ENCODE measurements around the gene SNX8. TPM values are rescaled to one million over a fixed set of nuclear protein-coding genes. Genes with fewer than 3 reads are reported as not detected.

SNX8 gene
- total RNA-seq, 1 experiment from 2014 or later: 40.6 TPM

DNA sequence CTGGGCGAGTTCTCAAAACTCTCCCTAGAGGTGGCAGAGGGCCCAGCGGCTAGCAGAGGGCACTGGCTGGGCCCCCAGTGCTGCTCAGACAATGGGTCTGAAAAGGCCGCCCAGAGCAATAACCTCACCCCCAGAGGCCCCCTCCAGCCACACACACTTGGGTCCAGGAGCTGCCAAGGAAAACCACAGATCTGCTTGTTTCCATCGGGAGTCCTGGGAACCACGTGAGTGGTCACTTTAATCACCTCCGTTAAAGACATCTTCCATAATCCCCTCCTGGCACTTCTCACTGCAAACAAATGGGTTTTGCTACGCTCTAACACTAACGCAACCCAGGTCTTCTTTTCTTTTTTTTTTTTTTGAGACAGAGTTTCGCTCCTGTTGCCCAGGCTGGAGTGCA lies 42.2 kb downstream of the SNX8 start:
- WGBS (ENCODE audit: extremely low coverage, insufficient read length, low lambda C conversion rate): no CpG with 5 or more reads among the region's 9 CpGs
- Histone ChIP-seq H4K5ac (ENCODE audit: insufficient read length, low read depth, low read length) (no peak overlapping the region), H4K91ac (ENCODE audit: insufficient read length, low read depth, low read length) (no peak overlapping the region), H3K4ac (ENCODE audit: low read depth, low read length) (no peak overlapping the region), H2BK15ac (ENCODE audit: low read depth, low read length) (no peak overlapping the region), H4K20me1 (ENCODE audit: control insufficient read depth, insufficient read depth, insufficient read length) (no peaks in the 10 kb centered on the region), H2BK120ac (ENCODE audit: low read depth, low read length, poor library complexity, severe bottlenecking) (no peak overlapping the region), H3K18ac (ENCODE audit: insufficient read length, low read depth, low read length) (no peak overlapping the region), H3K23ac (ENCODE audit: insufficient read length, low read depth, low read length) (no peak overlapping the region), H3K23me2 (ENCODE audit: insufficient read length, low read depth, low read length, poor library complexity, severe bottlenecking) (no peaks in the 10 kb centered on the region), H3K79me1 (ENCODE audit: insufficient read depth, low read depth, low read length, poor library complexity, severe bottlenecking) (no peaks in the 10 kb centered on the region), H2BK5ac (ENCODE audit: insufficient read length, low read length) (no peak overlapping the region), H2AFZ (ENCODE audit: low read length) (no peak overlapping the region), H3K4me1 (ENCODE audit: insufficient read depth, low read length) (peaks cover 2% of the 10 kb centered on the region; the same call in 1 of the 2 replicates), H3K79me2 (ENCODE audit: insufficient read depth, low read length) (no peaks in the 10 kb centered on the region), H2BK12ac (ENCODE audit: insufficient read length, low read depth, low read length) (no peak overlapping the region), H3K14ac (ENCODE audit: insufficient read depth, low read length) (no peak overlapping the region), H3K9ac (ENCODE audit: extremely low read depth, insufficient read length, low read length) (no peak overlapping the region), H3K27me3 (ENCODE audit: insufficient read depth, low read length) (no peaks in the 10 kb centered on the region), H3K56ac (ENCODE audit: insufficient read length, low read depth, low read length) (no peak overlapping the region), H3K27ac (ENCODE audit: insufficient read length, low read depth, low read length) (no peak overlapping the region), H3K9me3 (ENCODE audit: control insufficient read depth, low read depth, low read length) (no peaks in the 10 kb centered on the region), H2BK20ac (ENCODE audit: low read depth, low read length, poor library complexity, severe bottlenecking) (no peak overlapping the region), H3K4me2 (ENCODE audit: insufficient read depth, insufficient read length, low read length) (no peak overlapping the region), H3T11ph (ENCODE audit: low read length) (no peak overlapping the region), H2AK5ac (ENCODE audit: insufficient read length, low read length) (no peak overlapping the region), H4K8ac (replicated peaks; ENCODE audit: insufficient read length, low read depth, low read length) (no peak overlapping the region)
- TF ChIP-seq, protein P1, sequence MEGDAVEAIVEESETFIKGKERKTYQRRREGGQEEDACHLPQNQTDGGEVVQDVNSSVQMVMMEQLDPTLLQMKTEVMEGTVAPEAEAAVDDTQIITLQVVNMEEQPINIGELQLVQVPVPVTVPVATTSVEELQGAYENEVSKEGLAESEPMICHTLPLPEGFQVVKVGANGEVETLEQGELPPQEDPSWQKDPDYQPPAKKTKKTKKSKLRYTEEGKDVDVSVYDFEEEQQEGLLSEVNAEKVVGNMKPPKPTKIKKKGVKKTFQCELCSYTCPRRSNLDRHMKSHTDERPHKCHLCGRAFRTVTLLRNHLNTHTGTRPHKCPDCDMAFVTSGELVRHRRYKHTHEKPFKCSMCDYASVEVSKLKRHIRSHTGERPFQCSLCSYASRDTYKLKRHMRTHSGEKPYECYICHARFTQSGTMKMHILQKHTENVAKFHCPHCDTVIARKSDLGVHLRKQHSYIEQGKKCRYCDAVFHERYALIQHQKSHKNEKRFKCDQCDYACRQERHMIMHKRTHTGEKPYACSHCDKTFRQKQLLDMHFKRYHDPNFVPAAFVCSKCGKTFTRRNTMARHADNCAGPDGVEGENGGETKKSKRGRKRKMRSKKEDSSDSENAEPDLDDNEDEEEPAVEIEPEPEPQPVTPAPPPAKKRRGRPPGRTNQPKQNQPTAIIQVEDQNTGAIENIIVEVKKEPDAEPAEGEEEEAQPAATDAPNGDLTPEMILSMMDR (conservative IDR thresholded peaks at IDR 0.05): no peak
- H3K4me3 Mint-ChIP-seq: no peak overlapping the region
- peaks cover 10 to 33% (median 23%) of the 10 kb centered on the region in 3 experiments for H3K36me3 Mint-ChIP-seq (ENCODE audit: insufficient read depth in 1 of 3, low read depth in 3 of 3)
- H3K27ac Mint-ChIP-seq: peak overlapping the region; percentile 22 to 52 (median 30); a peak in 4 of 7 replicates
- H3K27me3 Mint-ChIP-seq (ENCODE audit: low read depth): no peaks in the 10 kb centered on the region
- H3K9me3 Mint-ChIP-seq: peaks cover 2 to 6% of the 10 kb centered on the region in 2 experiments; a peak in 3 of 5 replicates
- DNase-seq: no peak
- H3K4me1 Mint-ChIP-seq: peaks cover 18 to 20% of the 10 kb centered on the region in 2 experiments

All from H9 (cell line).